ENCODE results near the gene CPOX. TPM values are rescaled to one million over a fixed set of nuclear protein-coding genes. Genes with fewer than 3 reads are reported as not detected.

CPOX gene
- polyA plus RNA-seq, 4 donors: 22.2 to 28.6 (median 23.5) TPM

DNA sequence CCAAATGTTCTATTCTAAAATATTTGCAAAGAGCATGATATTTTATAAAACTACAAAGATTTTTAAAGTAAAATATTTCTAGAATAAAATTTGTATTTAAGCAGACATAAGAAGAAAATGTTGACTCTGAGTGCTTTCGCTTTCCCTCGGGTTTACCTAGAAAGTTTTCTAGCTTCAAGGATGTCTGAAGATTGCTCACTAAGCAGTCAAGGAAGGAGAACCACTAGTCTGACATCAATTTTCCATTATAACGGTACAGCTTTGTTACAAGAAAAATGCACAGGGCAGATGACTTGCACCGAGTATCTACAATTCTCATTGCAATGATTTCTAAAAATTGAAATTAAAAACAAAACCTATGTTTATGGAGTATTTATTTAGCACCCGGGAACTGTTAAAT is 47.5 kb downstream of the CPOX start:
- no peak for DNase-seq (ENCODE audit: low read depth in 4 of 4, low spot score in 2 of 4)

DNA sequence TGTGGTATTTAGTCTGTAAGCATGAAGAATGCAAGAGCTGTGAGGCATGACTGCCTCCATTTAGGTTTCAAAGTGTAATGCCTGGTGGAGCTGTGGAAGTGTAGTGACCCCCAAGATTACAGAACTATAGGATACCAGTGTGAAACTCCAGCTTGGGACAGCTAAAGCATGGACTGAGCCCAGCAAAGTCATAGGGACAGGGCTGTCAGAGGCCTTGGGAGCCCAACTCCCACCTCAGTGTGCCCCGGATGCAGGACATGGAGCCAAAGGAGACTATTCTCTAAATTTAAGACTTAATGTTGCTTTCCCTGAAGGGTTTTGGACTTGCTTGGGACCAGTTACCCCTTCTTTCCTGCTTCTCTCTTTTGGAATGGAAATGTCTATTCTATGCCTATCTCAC is 50.8 kb downstream of the CPOX start:
- no peak for DNase-seq (ENCODE audit: low read depth in 4 of 4, low spot score in 2 of 4)

DNA sequence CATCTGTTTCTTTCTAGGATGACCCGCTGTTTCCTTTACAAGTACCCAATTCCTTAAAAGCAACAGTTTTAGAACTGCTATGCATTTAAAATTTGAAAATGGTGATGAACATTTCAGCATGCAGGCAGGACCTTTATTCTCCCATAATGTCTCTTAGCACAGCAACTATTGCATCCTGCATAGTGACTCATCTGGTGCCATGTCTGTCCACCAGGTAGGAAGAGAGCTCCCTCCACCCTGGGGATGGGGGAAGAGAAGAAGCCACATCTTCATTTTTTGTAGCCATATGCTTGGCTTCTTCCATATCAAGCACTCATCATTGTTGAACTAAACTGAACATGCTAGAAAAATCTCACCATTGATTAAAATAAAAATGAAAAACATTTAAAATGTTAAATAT is 51.7 kb downstream of the CPOX start:
- no peak for DNase-seq (ENCODE audit: low read depth in 4 of 4, low spot score in 2 of 4)

DNA sequence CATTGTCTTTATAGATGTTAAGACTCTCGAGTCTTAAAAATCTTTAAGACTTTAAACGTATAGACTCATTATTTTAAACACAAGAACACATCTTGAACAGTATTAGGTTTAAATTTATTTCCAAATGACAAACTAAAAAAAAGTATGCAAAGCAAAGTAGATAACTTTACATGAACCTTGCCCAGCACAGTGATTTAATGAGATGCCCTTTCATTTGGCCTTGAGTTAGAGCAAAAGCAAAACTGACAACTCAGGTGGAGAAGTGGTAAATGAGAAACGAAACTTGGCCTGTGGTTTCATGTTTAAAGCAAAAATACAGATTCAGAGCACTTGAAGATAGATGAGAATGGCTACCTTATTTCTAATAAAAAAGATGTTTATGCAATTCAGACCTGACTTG is 53.1 kb downstream of the CPOX start:
- no peak for DNase-seq (ENCODE audit: low read depth in 4 of 4, low spot score in 2 of 4)

DNA sequence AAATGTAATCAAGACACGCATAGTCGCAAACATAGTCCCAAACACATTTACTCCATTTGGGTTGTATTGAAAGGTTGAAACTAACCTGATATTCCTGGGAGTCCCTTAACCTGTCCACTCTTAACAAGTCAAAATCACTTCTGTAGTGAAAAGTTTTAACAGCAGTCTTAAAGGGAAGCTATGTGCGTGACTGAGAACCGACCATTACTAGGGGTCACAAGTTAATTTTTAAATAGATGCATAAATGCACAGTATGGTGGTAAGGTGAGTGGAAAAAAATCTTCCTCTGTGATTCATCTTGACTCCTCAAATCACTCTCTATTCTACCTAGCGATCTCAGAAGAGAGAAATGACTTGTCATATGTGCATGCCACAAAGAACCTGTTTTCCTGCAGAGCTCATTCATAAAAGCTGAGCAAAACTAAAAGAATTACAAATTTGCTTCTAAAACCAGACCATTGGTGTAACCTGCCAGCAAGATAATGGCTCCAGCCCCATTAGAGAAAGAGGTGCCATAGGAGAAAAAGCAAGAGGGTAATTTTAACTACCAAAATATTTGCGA is 56.9 kb downstream of the CPOX start:
- DNase-seq (ENCODE audit: low read depth in 4 of 4, low spot score in 2 of 4): no peak

DNA sequence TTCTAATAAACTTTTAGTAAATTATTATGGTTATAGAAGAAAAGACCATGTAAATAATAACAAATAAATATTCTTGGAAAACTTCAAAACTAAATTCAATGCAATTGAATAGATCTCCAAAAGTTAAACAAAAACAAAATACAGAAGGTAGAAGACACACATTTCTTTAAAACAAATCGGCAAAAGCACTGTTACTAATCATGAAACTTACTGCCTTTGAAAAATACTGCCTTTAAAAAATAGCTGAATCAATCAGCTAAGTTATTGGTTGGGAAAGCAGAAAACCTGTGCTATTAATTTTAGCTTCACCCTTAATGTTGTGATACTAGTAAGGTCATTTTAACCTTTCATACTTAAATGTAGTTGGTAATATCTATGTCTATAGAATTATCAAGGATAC is 58.7 kb downstream of the CPOX start:
- no peak for DNase-seq (ENCODE audit: low read depth in 4 of 4, low spot score in 2 of 4)

DNA sequence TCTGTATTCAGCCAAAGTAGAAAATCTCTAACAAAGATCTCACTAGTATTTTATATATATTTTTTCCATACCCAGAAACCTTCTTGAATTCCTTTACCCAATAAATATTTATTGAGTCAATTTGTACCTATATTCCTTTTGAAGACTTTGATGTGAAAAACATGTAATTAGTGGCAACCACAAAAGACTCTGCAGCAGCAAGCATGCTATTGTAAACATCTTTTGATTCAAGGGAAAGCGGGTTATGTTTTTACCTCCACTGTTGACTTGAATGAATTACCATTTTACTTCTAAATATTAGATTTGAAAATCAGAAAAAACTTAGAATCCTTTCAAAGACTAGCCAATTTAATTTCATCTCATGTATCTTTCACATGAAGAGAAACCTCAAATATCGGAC is 59.2 kb downstream of the CPOX start:
- DNase-seq (ENCODE audit: low read depth in 4 of 4, low spot score in 2 of 4): no peak

DNA sequence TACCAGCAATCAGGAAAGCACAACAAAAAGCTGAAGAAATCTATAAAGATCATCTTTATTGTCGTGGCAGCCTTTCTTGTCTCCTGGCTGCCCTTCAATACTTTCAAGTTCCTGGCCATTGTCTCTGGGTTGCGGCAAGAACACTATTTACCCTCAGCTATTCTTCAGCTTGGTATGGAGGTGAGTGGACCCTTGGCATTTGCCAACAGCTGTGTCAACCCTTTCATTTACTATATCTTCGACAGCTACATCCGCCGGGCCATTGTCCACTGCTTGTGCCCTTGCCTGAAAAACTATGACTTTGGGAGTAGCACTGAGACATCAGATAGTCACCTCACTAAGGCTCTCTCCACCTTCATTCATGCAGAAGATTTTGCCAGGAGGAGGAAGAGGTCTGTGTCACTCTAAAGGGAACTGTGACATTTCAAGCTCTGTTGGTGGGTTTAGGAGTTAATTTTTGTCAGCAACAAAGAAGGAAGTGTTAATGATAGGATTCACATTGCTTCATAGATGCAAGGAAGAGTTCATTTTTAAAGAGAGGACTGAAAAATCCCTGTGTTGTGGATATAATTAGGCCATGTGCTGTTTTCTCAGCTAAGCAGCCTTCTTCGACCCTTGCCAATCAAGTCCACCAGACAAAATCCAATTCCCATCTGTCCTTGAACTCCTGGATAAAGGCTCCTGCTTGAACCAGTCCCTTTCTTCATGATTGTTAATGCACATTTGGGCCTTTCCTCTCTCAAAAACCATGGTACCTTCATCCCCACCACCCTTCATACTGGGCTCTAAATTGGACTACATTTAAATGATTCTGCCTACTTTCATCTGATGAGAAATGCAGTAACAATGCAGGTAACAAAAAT is 60.5 kb downstream of the CPOX start:
- no peak for DNase-seq (ENCODE audit: low read depth in 4 of 4, low spot score in 2 of 4)

DNA sequence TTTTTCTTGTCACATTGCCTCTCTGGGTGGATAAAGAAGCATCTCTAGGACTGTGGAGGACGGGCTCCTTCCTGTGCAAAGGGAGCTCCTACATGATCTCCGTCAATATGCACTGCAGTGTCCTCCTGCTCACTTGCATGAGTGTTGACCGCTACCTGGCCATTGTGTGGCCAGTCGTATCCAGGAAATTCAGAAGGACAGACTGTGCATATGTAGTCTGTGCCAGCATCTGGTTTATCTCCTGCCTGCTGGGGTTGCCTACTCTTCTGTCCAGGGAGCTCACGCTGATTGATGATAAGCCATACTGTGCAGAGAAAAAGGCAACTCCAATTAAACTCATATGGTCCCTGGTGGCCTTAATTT is 61.2 kb downstream of the CPOX start:
- no peak for DNase-seq (ENCODE audit: low read depth in 4 of 4, low spot score in 2 of 4)

DNA sequence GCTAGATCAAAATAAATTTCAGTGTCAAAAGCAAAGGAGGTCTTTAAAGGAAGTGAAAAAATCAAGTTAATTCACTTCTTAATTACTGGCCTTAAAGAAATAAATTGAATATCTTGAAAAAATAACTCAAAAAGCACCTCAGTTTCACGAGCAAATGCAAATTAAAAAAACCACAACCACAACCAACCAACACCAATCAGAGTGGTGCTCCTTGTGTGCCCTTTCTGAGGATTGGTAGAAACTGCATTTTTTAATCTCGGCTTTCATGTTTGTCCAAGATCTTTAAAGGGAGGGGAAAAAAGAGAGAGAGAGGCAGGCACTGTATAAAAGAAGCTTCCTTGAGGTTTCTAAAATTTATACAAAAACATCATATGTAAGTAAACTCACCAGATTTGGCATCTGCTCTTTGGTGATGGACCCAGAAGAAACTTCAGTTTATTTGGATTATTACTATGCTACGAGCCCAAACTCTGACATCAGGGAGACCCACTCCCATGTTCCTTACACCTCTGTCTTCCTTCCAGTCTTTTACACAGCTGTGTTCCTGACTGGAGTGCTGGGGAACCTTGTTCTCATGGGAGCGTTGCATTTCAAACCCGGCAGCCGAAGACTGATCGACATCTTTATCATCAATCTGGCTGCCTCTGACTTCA is 61.7 kb downstream of the CPOX start, which contains the start of gene GPR15:
Gene GPR15 (plus strand): TSS at position 357 of the 653 bp plus-strand sequence. CDS start 56 bp downstream, at position 413.
- DNase-seq (ENCODE audit: low read depth in 4 of 4, low spot score in 2 of 4): no peak

DNA sequence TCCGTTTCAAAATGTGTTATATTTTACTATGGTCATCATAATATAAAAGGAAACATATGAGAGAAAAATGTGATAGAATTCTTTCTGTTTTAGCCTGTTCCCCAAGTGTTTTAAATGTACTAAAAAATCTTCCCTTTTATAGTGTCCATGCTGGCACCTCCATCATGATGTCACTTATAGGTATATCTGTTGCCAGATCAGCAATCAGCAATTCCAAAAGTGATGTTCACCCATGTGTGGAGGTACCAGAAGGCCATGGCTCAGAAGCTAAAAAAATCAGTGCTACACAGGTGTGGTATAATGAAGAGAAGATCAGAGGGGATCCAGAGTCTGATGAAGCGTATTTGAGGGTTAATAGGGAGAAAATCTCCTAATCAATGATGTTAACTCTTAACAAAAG is 62.7 kb downstream of the CPOX start:
- DNase-seq (ENCODE audit: low read depth in 4 of 4, low spot score in 2 of 4): no peak

DNA sequence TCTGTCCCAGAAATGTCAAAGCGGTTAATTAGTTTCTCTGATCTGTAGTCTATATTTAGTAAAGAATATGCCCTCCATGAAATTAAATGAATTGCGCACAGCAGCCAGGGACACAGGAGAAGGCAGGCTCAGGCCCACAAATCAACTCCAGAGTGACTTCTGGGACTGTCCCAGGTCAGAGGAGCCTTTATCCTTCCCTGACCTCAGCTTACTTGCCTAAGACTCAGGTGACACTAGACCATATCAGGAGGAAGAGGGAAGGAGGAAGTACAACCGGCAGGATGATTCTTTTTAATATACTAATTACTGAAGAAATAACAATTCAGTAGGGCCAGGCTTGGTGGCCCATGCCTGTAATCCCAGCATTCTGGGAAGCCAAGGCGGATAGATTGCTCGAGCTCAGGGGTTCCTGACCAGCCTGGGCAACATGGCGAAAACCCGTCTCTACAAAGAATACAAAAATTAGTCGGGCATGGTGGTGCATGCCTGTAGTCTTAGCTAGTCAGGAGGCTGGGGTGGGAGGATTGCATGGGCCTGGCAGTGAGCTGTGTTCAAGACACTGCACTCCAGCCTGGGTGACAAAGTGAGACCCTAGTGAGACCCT is 63.5 kb downstream of the CPOX start:
- no peak for DNase-seq (ENCODE audit: low read depth in 4 of 4, low spot score in 2 of 4)

Other genes starting within 250 kb of the CPOX start
- gene OR5K4, start 239.8 kb downstream of the CPOX start, polyA plus RNA-seq (ENCODE audit: insufficient read length in 4 of 4): not detected
- not detected for gene OR5K3, start 202.9 kb downstream of the CPOX start, polyA plus RNA-seq (ENCODE audit: insufficient read length in 4 of 4)
- not detected for gene OR5K1, start 130.4 kb downstream of the CPOX start, polyA plus RNA-seq (ENCODE audit: insufficient read length in 4 of 4)
- under 1 TPM in 3 of 4 donors, not detected in 1; 0.16 to 0.98 (median 0.18) TPM for gene OR5K2, start 95.9 kb downstream of the CPOX start, polyA plus RNA-seq (ENCODE audit: insufficient read length in 4 of 4)
- 100 to 1,000 TPM; 139 to 181 (median 158) TPM for gene CLDND1, start 70.7 kb downstream of the CPOX start, polyA plus RNA-seq (ENCODE audit: insufficient read length in 4 of 4)
- not detected for gene GPR15, start 61.6 kb downstream of the CPOX start, polyA plus RNA-seq (ENCODE audit: insufficient read length in 4 of 4)
- 10 to 100 TPM; 64.7 to 94.6 (median 66.4) TPM for gene ST3GAL6, start 169.7 kb upstream of the CPOX start, polyA plus RNA-seq (ENCODE audit: insufficient read length in 4 of 4)

All from left renal cortex interstitium (tissue), 4 donors.